HepG2 (cell line): ENCODE data around the gene INTS4. TPM values are rescaled to one million over a fixed set of nuclear protein-coding genes. Genes with fewer than 3 reads are reported as not detected.
"Not testable (repeated sequence)": the region's sequence is repeated elsewhere in the genome, so short reads cannot be mapped to it uniquely, and the experiment has no call there.

Experiments
- ATAC-seq: fragments of 200-7000 bp; cut with Tn5 transposase; 3 replicates; pipeline ENCODE4 v1.9.1; 2020; ENCODE audit warnings: mild to moderate bottlenecking, moderate library complexity
- BruUV-seq: library from RNA; stranded (reverse); fragments of 400-500 nt; replicated peaks from 2 replicates; lab custom pipeline; 2021; lab: Mats Ljungman, UMichigan
- CTCF ChIA-PET: fragments of 300-600 bp; formaldehyde crosslinking; extraction: SDS; loops from one replicate; lab custom pipeline; 2021; ENCODE audit warnings: low total read pairs, inconsistent platforms, low intra/inter-chr PET ratio; lab: Yijun Ruan, JAX
- POLR2A ChIA-PET: fragments of 350-600 bp; sonication (Branson Sonifier 250); formaldehyde crosslinking; loops from one replicate; lab custom pipeline; 2020; ENCODE audit warnings: antibody characterized with exemption, inconsistent platforms; lab: Yijun Ruan, JAX
- DNase-seq: peaks from one replicate; pipeline ENCODE4 v3.0.0-alpha.2; 2015; ENCODE audit warnings: low spot score
- FAIRE-seq: peaks from 3 replicates; lab custom pipeline; 2011; peaks lifted over from hg19 to GRCh38; lab: Jason Lieb, UNC
- H2AFZ ChIP-seq: one replicate; pipeline ENCODE4 v1.6.1; 2011; ENCODE audit warnings: low read length, inconsistent platforms
- H3K27ac ChIP-seq: fragments of 300-600 bp; 3 replicates; pipeline ENCODE4 v1.8.0; 2011; ENCODE audit warnings: mixed run types, mild to moderate bottlenecking, mixed read lengths, low read length, inconsistent platforms; ENCODE audit not compliant: insufficient read depth; ENCODE audit errors: extremely low read length
- H3K27me3 ChIP-seq, 2 experiments: fragments of 200-600 bp in 1 of 2; 2 replicates in 1 of 2; 3 replicates in 1 of 2; pipeline versions ENCODE4 v1.6.0 to v1.8.0; 2011; ENCODE audit warnings: low read length in 2 of 2, mild to moderate bottlenecking in 2 of 2, moderate library complexity in 2 of 2, inconsistent platforms in 1 of 2; ENCODE audit not compliant: insufficient read depth in 2 of 2, control insufficient read depth in 1 of 2
- H3K36me3 ChIP-seq, 2 experiments: fragments of 200-600 bp in 1 of 2; replicated peaks in 1 of 2; 2 replicates in 1 of 2; 3 replicates in 1 of 2; pipeline versions ENCODE4 v1.5.1 to v1.8.0; 2011; ENCODE audit warnings: low read length in 2 of 2, inconsistent platforms in 1 of 2; ENCODE audit not compliant: insufficient read depth in 2 of 2, control insufficient read depth in 1 of 2
- H3K4me1 ChIP-seq: 2 replicates; pipeline ENCODE4 v1.5.1; 2012; ENCODE audit warnings: low read length, inconsistent platforms; ENCODE audit not compliant: insufficient read depth
- H3K4me2 ChIP-seq: 2 replicates; pipeline ENCODE4 v1.6.0; 2011; ENCODE audit warnings: low read depth, low read length, inconsistent platforms
- H3K4me3 ChIP-seq, 3 experiments: fragments of 200-600 bp in 1 of 3; sonication (generic), shearing (Covaris generic) in 1 of 3; replicated peaks in 1 of 3; 2 replicates each; pipeline ENCODE4 v1.5.1; 2011 to 2016; ENCODE audit warnings: low read length in 3 of 3, inconsistent platforms in 2 of 3, low read depth in 2 of 3, mild to moderate bottlenecking in 2 of 3, control low read depth in 1 of 3, mixed read lengths in 1 of 3; ENCODE audit not compliant: insufficient read depth in 1 of 3
- H3K79me2 ChIP-seq: one replicate; pipeline ENCODE4 v1.6.1; 2011; ENCODE audit warnings: low read length, inconsistent platforms; ENCODE audit not compliant: insufficient read depth
- H3K9ac ChIP-seq: 2 replicates; pipeline ENCODE4 v1.6.0; 2011; ENCODE audit warnings: mild to moderate bottlenecking, low read depth, low read length, inconsistent platforms; ENCODE audit not compliant: insufficient read depth
- H3K9me3 ChIP-seq: 2 replicates; pipeline ENCODE4 v1.5.1; 2012; ENCODE audit warnings: mild to moderate bottlenecking, low read length
- H4K20me1 ChIP-seq: 2 replicates; pipeline ENCODE4 v1.6.0; 2011; ENCODE audit warnings: inconsistent platforms, mild to moderate bottlenecking, low read length, moderate library complexity; ENCODE audit not compliant: insufficient read depth
- CEBPB ChIP-seq: IDR thresholded peaks from 2 replicates; pipeline ENCODE4 v1.6.1; 2011; ENCODE audit warnings: low read depth, low read length, improper control_type of control experiment, borderline replicate concordance
- FOXC1 ChIP-seq: sonication (generic); formaldehyde crosslinking; IDR thresholded peaks from 2 replicates; pipeline ENCODE4 v1.8.0; 2022; ENCODE audit warnings: mild to moderate bottlenecking, missing genetic modification reagents, borderline replicate concordance
- SATB2 ChIP-seq: sonication (generic); formaldehyde crosslinking; IDR thresholded peaks from 2 replicates; pipeline ENCODE4 v1.5.0; 2020; ENCODE audit warnings: missing genetic modification reagents
- SP1 ChIP-seq, 2 experiments: fragments of 450-650 bp in 1 of 2; sonication (generic) in 1 of 2; formaldehyde crosslinking in 1 of 2; IDR thresholded peaks; 2 replicates each; pipeline versions ENCODE4 v1.4.0 to v1.6.1; 2016 to 2020; ENCODE audit warnings: missing genetic modification reagents in 1 of 2
- SP4 ChIP-seq: sonication (generic); formaldehyde crosslinking; IDR thresholded peaks from 2 replicates; pipeline ENCODE4 v1.8.1; 2023; ENCODE audit warnings: mild to moderate bottlenecking, missing genetic modification reagents
- TCF12 ChIP-seq, 2 experiments: fragments of 450-650 bp in 1 of 2; sonication (generic) in 1 of 2; formaldehyde crosslinking in 1 of 2; IDR thresholded peaks; 2 replicates each; pipeline versions ENCODE4 v1.6.1 to v1.8.0; 2017 to 2022; ENCODE audit warnings: antibody characterized with exemption in 1 of 2, mild to moderate bottlenecking in 1 of 2, missing genetic modification reagents in 1 of 2, moderate library complexity in 1 of 2
- ZNF547 ChIP-seq: sonication (generic); formaldehyde crosslinking; IDR thresholded peaks from 2 replicates; pipeline ENCODE4 v1.5.1; 2020; ENCODE audit warnings: mild to moderate bottlenecking, missing genetic modification reagents
- ZNF878 ChIP-seq: sonication (generic); formaldehyde crosslinking; IDR thresholded peaks from 2 replicates; pipeline ENCODE4 v1.8.1; 2023; ENCODE audit warnings: mild to moderate bottlenecking, missing genetic modification reagents, moderate library complexity
- WGBS: methylation state at CpG from one replicate; pipeline ENCODE4 v1.1.6; 2017; ENCODE audit warnings: low lambda C conversion rate; 5-methylcytosine and 5-hydroxymethylcytosine counted together
- in situ Hi-C: cut with HindIII; loops from 2 replicates; pipeline ENCODE4 v1.10.0; 2017; ENCODE audit warnings: low pct_unique_long_range_greater_than_20kb; ENCODE audit not compliant: extremely low pct_ligation_motif_present
- intact Hi-C: fragments of 100-400 bp; cut with micrococcal nuclease; formaldehyde crosslinking; loops from one replicate; pipeline ENCODE4 v1.10.0; 2022; ENCODE audit not compliant: unreplicated experiment
- polyA plus RNA-seq, 8 experiments: library from polyadenylated mRNA; depleted of rRNA in 3 of 8; stranded (reverse) in 7 of 8; unstranded in 1 of 8; fragments of >200 nt; fragmentation: Illumina TruSeq in 4 of 8; extraction: Trizol in 4 of 8; gene quantifications; 2 replicates each; pipeline versions ENCODE4 v1.2.1 to v1.2.3, GENCODE V29; 2011 to 2016; ENCODE audit warnings: low read depth in 4 of 8, missing spikeins in 1 of 8, mixed read lengths in 1 of 8; ENCODE audit not compliant: insufficient read depth in 1 of 8
- total RNA-seq, 5 experiments: library from RNA; depleted of rRNA; stranded (reverse); fragments of >200 nt; fragmentation: Illumina TruSeq; extraction: Trizol; gene quantifications; 2 replicates each; pipeline ENCODE4 v1.2.3, GENCODE V29; 2016; ENCODE audit warnings: low read depth in 1 of 5
- TF ChIP-seq, protein P1 (sequence below): sonication (generic); formaldehyde crosslinking; IDR thresholded peaks from 2 replicates; pipeline ENCODE4 v1.9.0; 2021; ENCODE audit warnings: missing genetic modification reagents, mild to moderate bottlenecking, borderline replicate concordance
- TF ChIP-seq, protein P2 (sequence below): IDR thresholded peaks from 2 replicates; pipeline ENCODE4 v1.6.1; 2016

The INTS4 gene
- total and polyA plus RNA-seq, 2 of the 13 experiments (the other 11 are each of a cell fraction or from before 2014, with no cell fraction given), result 37.3 to 44.8 TPM

DNA sequence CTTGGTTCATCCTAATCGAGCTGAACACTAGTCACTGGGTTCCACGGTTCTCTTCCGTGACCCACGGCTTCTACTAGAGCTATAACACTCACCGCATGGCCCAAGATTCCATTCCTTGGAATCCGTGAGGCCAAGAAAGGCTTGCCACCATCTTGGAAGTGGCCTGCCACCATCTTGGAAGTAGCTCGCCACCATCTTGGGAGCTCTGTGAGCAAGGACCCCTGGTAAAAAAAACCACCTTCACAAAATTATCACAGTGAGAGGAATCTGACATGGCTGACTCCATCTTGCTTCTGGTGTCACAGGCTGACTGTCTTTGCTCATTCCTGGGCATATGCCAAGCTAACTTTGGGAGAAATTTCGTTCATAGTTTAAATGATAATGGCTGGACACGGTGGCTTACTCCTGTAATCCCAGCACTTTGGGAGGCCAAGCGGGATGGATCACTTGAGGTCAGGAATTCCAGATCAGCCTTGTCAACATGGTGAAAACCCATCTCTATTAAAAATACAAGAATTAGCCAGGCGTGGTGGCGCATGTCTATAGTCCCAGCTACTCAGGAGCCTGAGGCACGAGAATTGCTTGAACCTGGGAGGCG is 47.5 kb upstream of the INTS4 start:
- Histone ChIP-seq H3K4me2 (no peak overlapping the region), H2AFZ (no peak overlapping the region), H3K27me3 (no peaks in the 10 kb centered on the region), H3K9me3 (no peaks in the 10 kb centered on the region), H3K36me3 (no peaks in the 10 kb centered on the region), H3K79me2 (no peaks in the 10 kb centered on the region), H3K4me3 (no peak overlapping the region), H4K20me1 (no peaks in the 10 kb centered on the region), H3K27ac (no peak overlapping the region), H3K9ac (no peak overlapping the region), H3K4me1 (peaks cover 80% of the 10 kb centered on the region)
- ATAC-seq (no peak), FAIRE-seq (no peak), DNase-seq (no peak)
- ChIA-PET CTCF (no interaction called here), POLR2A (interaction anchor here (1.0 to 3.1 kb wide), 2 partner anchors 8 to 47 kb away, joined by 3 to 25 read pairs; partner anchors contain the start of gene INTS4)
- 92% methylated on average over 12 of the region's 14 CpGs for WGBS
- in situ Hi-C loops, result no loop called here
- intact Hi-C loops, result no loop called here
- no peak for TF ChIP-seq SATB2 (CRISPR knock-in tag)
- TF ChIP-seq ZNF878 (CRISPR knock-in tag), result no peak
- TF ChIP-seq, protein P1, sequence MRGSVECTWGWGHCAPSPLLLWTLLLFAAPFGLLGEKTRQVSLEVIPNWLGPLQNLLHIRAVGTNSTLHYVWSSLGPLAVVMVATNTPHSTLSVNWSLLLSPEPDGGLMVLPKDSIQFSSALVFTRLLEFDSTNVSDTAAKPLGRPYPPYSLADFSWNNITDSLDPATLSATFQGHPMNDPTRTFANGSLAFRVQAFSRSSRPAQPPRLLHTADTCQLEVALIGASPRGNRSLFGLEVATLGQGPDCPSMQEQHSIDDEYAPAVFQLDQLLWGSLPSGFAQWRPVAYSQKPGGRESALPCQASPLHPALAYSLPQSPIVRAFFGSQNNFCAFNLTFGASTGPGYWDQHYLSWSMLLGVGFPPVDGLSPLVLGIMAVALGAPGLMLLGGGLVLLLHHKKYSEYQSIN (CRISPR knock-in tag), result no peak
- no peak for TF ChIP-seq FOXC1
- no peak for TF ChIP-seq CEBPB
- TF ChIP-seq TCF12 (IDR thresholded peaks at IDR 0.05), result no peak
- TF ChIP-seq TCF12 (CRISPR knock-in tag; IDR thresholded peaks at IDR 0.05), result no peak
- TF ChIP-seq, protein P2, sequence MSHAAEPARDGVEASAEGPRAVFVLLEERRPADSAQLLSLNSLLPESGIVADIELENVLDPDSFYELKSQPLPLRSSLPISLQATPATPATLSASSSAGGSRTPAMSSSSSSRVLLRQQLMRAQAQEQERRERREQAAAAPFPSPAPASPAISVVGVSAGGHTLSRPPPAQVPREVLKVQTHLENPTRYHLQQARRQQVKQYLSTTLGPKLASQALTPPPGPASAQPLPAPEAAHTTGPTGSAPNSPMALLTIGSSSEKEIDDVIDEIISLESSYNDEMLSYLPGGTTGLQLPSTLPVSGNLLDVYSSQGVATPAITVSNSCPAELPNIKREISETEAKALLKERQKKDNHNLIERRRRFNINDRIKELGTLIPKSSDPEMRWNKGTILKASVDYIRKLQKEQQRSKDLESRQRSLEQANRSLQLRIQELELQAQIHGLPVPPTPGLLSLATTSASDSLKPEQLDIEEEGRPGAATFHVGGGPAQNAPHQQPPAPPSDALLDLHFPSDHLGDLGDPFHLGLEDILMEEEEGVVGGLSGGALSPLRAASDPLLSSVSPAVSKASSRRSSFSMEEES (CRISPR knock-in tag), result no peak
- TF ChIP-seq SP1 (IDR thresholded peaks at IDR 0.05), result no peak
- TF ChIP-seq SP1 (CRISPR knock-in tag; IDR thresholded peaks at IDR 0.05), result no peak
- TF ChIP-seq ZNF547 (CRISPR knock-in tag), result no peak
- no peak for TF ChIP-seq SP4
- no TSS peak for BruUV-seq

DNA sequence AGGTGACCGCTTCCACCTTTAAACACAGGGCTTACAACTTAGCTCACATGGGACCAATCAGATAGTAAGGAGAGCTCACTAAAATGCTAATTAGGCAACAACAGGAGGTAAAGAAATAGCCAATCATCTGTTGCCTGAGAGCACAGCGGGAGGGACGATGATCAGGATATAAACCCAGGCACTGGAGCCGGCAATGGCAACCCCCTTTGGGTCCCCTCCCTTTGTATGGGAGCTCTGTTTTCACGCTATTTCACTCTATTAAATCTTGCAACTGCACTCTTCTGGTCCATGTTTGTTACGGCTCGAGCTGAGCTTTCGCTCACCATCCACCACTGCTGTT is 46.9 kb upstream of the INTS4 start:
- H3K27me3 ChIP-seq, intact Hi-C loops, H2AFZ ChIP-seq, in situ Hi-C loops, H3K4me2 ChIP-seq, DNase-seq, H3K79me2 ChIP-seq, H3K9me3 ChIP-seq, ATAC-seq, H3K9ac ChIP-seq, FAIRE-seq, CTCF ChIA-PET, H3K27ac ChIP-seq, H4K20me1 ChIP-seq, H3K4me3 ChIP-seq, H3K36me3 ChIP-seq, BruUV-seq: not testable (repeated sequence)
- H3K4me1 ChIP-seq, result peaks cover 80% of the 10 kb centered on the region
- WGBS, result 94% methylated on average over 8 of the region's 8 CpGs
- POLR2A ChIA-PET, result interaction anchor here (0.9 to 3.1 kb wide), 3 partner anchors 9 to 149 kb away, joined by 3 to 25 read pairs (median 3); partner anchors contain the start of gene INTS4
